Endothelial cell of umbilical vein (primary cell): ENCODE results near the gene HOXB3. TPM values are rescaled to one million over a fixed set of nuclear protein-coding genes. Genes with fewer than 3 reads are reported as not detected.

Source experiments
- BruUV-seq: library from RNA; stranded (reverse); fragments of 400-500 nt; replicated peaks from 2 replicates; lab custom pipeline; 2021; lab: Mats Ljungman, UMichigan
- CTCF ChIA-PET: fragments of 300-600, 350-600 bp; sonication (Branson Sonifier 250); formaldehyde crosslinking; loops from one replicate; lab custom pipeline; 2021; ENCODE audit warnings: antibody characterized with exemption, inconsistent platforms; lab: Charles Lee
- POLR2A ChIA-PET: fragments of 300-600, 350-600 bp; sonication (Branson Sonifier 250); formaldehyde crosslinking; loops from one replicate; lab custom pipeline; 2021; ENCODE audit warnings: antibody characterized with exemption, inconsistent platforms; lab: Charles Lee
- DNase-seq: peaks from one replicate; pipeline ENCODE4 v3.0.0-alpha.2; 2011; ENCODE audit warnings: low read depth, low spot score
- FAIRE-seq: peaks from 2 replicates; lab custom pipeline; 2011; peaks lifted over from hg19 to GRCh38; lab: Jason Lieb, UNC
- H2AFZ ChIP-seq: 2 replicates; pipeline ENCODE4 v1.6.0; 2012; ENCODE audit warnings: low read depth, low read length, control low read depth, inconsistent platforms
- H3K27ac ChIP-seq: 2 replicates; pipeline ENCODE4 v1.5.1; 2011; ENCODE audit warnings: low read depth, mild to moderate bottlenecking, control low read depth, low read length, moderate library complexity; ENCODE audit not compliant: insufficient read depth
- H3K27me3 ChIP-seq, 2 experiments: 2 replicates each; pipeline versions ENCODE4 v1.6.0 to v1.6.1; 2011; ENCODE audit warnings: low read length in 2 of 2, mixed read lengths in 1 of 2; ENCODE audit not compliant: control insufficient read depth in 2 of 2, insufficient read depth in 2 of 2
- H3K36me3 ChIP-seq, 2 experiments: 2 replicates in 1 of 2; 3 replicates in 1 of 2; pipeline ENCODE4 v1.5.1; 2011; ENCODE audit warnings: low read length in 2 of 2, mild to moderate bottlenecking in 1 of 2, moderate library complexity in 1 of 2; ENCODE audit not compliant: control insufficient read depth in 2 of 2, insufficient read depth in 2 of 2; ENCODE audit errors: extremely low read depth in 1 of 2
- H3K4me1 ChIP-seq: 3 replicates; pipeline ENCODE4 v1.5.1; 2011; ENCODE audit warnings: mild to moderate bottlenecking, low read length; ENCODE audit not compliant: control insufficient read depth, insufficient read depth; ENCODE audit errors: extremely low read depth
- H3K4me2 ChIP-seq: 2 replicates; pipeline ENCODE4 v1.6.1; 2011; ENCODE audit warnings: low read length, control low read depth, mixed read lengths; ENCODE audit not compliant: insufficient read depth
- H3K4me3 ChIP-seq, 3 experiments: fragments of 200-600 bp in 1 of 3; sonication (generic), shearing (Covaris generic) in 1 of 3; replicated peaks in 1 of 3; 2 replicates each; pipeline ENCODE4 v1.5.1; 2011 to 2016; ENCODE audit warnings: control low read depth in 3 of 3, low read length in 3 of 3, mild to moderate bottlenecking in 2 of 3, inconsistent platforms in 1 of 3, low read depth in 1 of 3, moderate library complexity in 1 of 3; ENCODE audit not compliant: insufficient read depth in 1 of 3
- H3K79me2 ChIP-seq: 2 replicates; pipeline ENCODE4 v1.6.0; 2012; ENCODE audit warnings: low read length, inconsistent platforms; ENCODE audit not compliant: control insufficient read depth, insufficient read depth
- H3K9ac ChIP-seq: replicated peaks from 2 replicates; pipeline ENCODE3; 2011; ENCODE audit warnings: low read length, control low read depth; ENCODE audit not compliant: insufficient read depth; ENCODE audit errors: extremely low read depth
- H3K9me1 ChIP-seq: replicated peaks from 3 replicates; pipeline ENCODE4 v1.6.0; 2011; ENCODE audit warnings: mild to moderate bottlenecking, low read length; ENCODE audit not compliant: control insufficient read depth, insufficient read depth; ENCODE audit errors: extremely low read depth
- H3K9me3 ChIP-seq: replicated peaks from 2 replicates; pipeline ENCODE4 v1.5.1; 2012; ENCODE audit warnings: low read length, inconsistent platforms; ENCODE audit not compliant: control insufficient read depth, insufficient read depth
- H4K20me1 ChIP-seq: replicated peaks from 2 replicates; pipeline ENCODE3; 2011; ENCODE audit warnings: mild to moderate bottlenecking, low read length; ENCODE audit not compliant: control insufficient read depth, insufficient read depth; ENCODE audit errors: extremely low read depth
- CTCF ChIP-seq, 2 donors: IDR thresholded peaks; 1 replicate in 1 of 2; 2 replicates in 1 of 2; pipeline ENCODE4 v1.5.1; 2011; ENCODE audit warnings: low read length in 2 of 2, mild to moderate bottlenecking in 2 of 2, moderate library complexity in 2 of 2, control low read depth in 1 of 2, inconsistent platforms in 1 of 2, low read depth in 1 of 2; ENCODE audit not compliant: insufficient read depth in 1 of 2; ENCODE audit errors: extremely low read depth in 1 of 2
- EZH2 ChIP-seq: IDR thresholded peaks from 2 replicates; pipeline ENCODE4 v1.6.1; 2012; ENCODE audit warnings: borderline replicate concordance, low read depth, mild to moderate bottlenecking, moderate library complexity, low read length, inconsistent platforms; ENCODE audit not compliant: severe bottlenecking
- FOS ChIP-seq: IDR thresholded peaks from 2 replicates; pipeline ENCODE4 v1.6.1; 2011; ENCODE audit warnings: mild to moderate bottlenecking, low read length, moderate library complexity, borderline replicate concordance; ENCODE audit not compliant: insufficient read depth
- GATA2 ChIP-seq: IDR thresholded peaks from 2 replicates; pipeline ENCODE4 v1.7.0; 2011; ENCODE audit warnings: low read depth, mild to moderate bottlenecking, moderate library complexity, mixed read lengths, low read length; ENCODE audit not compliant: insufficient read length, insufficient read depth
- JUN ChIP-seq: IDR thresholded peaks from 2 replicates; pipeline ENCODE4 v1.6.1; 2011; ENCODE audit warnings: borderline replicate concordance, low read depth; ENCODE audit not compliant: insufficient read length, insufficient read depth
- MAX ChIP-seq: IDR thresholded peaks from 2 replicates; pipeline ENCODE4 v1.6.1; 2011; ENCODE audit not compliant: insufficient read depth, insufficient read length
- MYC ChIP-seq: IDR thresholded peaks from one replicate; pipeline ENCODE4 v1.6.1; 2011; ENCODE audit warnings: mild to moderate bottlenecking, low read depth, low read length
- POLR2A ChIP-seq: IDR thresholded peaks from 2 replicates; pipeline ENCODE4 v1.6.1; 2012; ENCODE audit warnings: low read depth, mild to moderate bottlenecking, control low read depth, low read length
- POLR2AphosphoS5 ChIP-seq: IDR thresholded peaks from 2 replicates; pipeline ENCODE4 v1.6.1; 2012; ENCODE audit warnings: low read depth, mild to moderate bottlenecking, control low read depth, low read length, moderate library complexity; ENCODE audit not compliant: insufficient read depth
- dilution Hi-C: fragments of 300-500 bp; cut with MboI; formaldehyde crosslinking; loops from one replicate; pipeline ENCODE4 v1.15.0; 2019; ENCODE audit warnings: low sequenced_read_pairs; ENCODE audit not compliant: extremely low pct_ligation_motif_present
- intact Hi-C: fragments of 100-400 bp; cut with micrococcal nuclease; formaldehyde crosslinking; loops from one replicate; pipeline ENCODE4 v1.10.0; 2022
- polyA plus RNA-seq, 4 experiments: library from polyadenylated mRNA; depleted of rRNA in 3 of 4; stranded (reverse) in 3 of 4; unstranded in 1 of 4; fragments of >200 nt; gene quantifications; 2 replicates each; pipeline versions ENCODE4 v1.2.1 to v1.2.3, GENCODE V29; 2011 to 2012; ENCODE audit warnings: missing spikeins in 1 of 4
- total RNA-seq: library from RNA; stranded (reverse); gene quantifications from 2 replicates; pipeline ENCODE4 v1.2.3, GENCODE V29; 2021

Gene HOXB3
- total and polyA plus RNA-seq, 2 donors (not counting 3 experiments of a cell fraction or from before 2014, with no cell fraction given), result 29.6 to 56.6 TPM

GRCh38 chr17:48513666-48514455 is 76.2 kb downstream of the HOXB3 start:
- TF ChIP-seq MYC (no peak), JUN (no peak), GATA2 (no peak)
- BruUV-seq, result no TSS peak
- H3K4me2 ChIP-seq, result no peak overlapping the region
- H3K9me3 ChIP-seq, result no peaks in the 10 kb centered on the region
- no peaks in the 10 kb centered on the region for H4K20me1 ChIP-seq
- H3K79me2 ChIP-seq, result no peaks in the 10 kb centered on the region
- peaks cover 44 to 51% of the 10 kb centered on the region in 2 experiments for H3K27me3 ChIP-seq
- H2AFZ ChIP-seq, result no peak overlapping the region
- H3K9ac ChIP-seq, result no peak overlapping the region
- no peak overlapping the region for H3K27ac ChIP-seq
- FAIRE-seq (no peak), DNase-seq (no peak)
- no peak overlapping the region for H3K4me3 ChIP-seq
- H3K36me3 ChIP-seq, result no peaks in the 10 kb centered on the region
- no peaks in the 10 kb centered on the region for H3K9me1 ChIP-seq
- no peaks in the 10 kb centered on the region for H3K4me1 ChIP-seq
- intact Hi-C loops, result no loop called here
- dilution Hi-C loops, result no loop called here
- ChIA-PET POLR2A (no interaction called here), CTCF (interaction anchor here (0.9 to 1.1 kb wide), 4 partner anchors 9 to 105 kb away, joined by 3 read pairs; no protein-coding TSS in a partner anchor)

GRCh38 chr17:48513097-48513496 is 76.9 kb downstream of the HOXB3 start:
- Histone ChIP-seq H3K79me2 (no peaks in the 10 kb centered on the region), H3K27ac (no peak overlapping the region), H3K9me1 (no peaks in the 10 kb centered on the region), H3K4me2 (no peak overlapping the region), H2AFZ (peak overlapping the region; percentile 7), H3K27me3 (peaks cover 40 to 49% of the 10 kb centered on the region in 2 experiments), H3K9me3 (no peaks in the 10 kb centered on the region), H3K4me3 (no peak overlapping the region), H3K36me3 (no peaks in the 10 kb centered on the region), H3K4me1 (no peaks in the 10 kb centered on the region), H3K9ac (no peak overlapping the region), H4K20me1 (no peaks in the 10 kb centered on the region)
- TF ChIP-seq MAX, result no peak
- TF ChIP-seq GATA2, result no peak
- TF ChIP-seq POLR2A, result no peak
- no peak for TF ChIP-seq EZH2
- TF ChIP-seq JUN, result no peak
- no peak for TF ChIP-seq POLR2AphosphoS5
- TF ChIP-seq FOS, result no peak
- no peak for TF ChIP-seq MYC
- TF ChIP-seq CTCF (IDR thresholded peaks at IDR 0.05; ENCODE audit: extremely low read depth in 1 of 2, insufficient read depth in 1 of 2, low read depth in 1 of 2, low read length in 2 of 2), result no peak
- intact Hi-C loops (no loop called here), dilution Hi-C loops (no loop called here)
- no TSS peak for BruUV-seq
- ChIA-PET POLR2A (no interaction called here), CTCF (interaction anchor here (0.9 to 1.1 kb wide), 3 partner anchors 9 to 55 kb away, joined by 3 read pairs; no protein-coding TSS in a partner anchor)
- DNase-seq (no peak), FAIRE-seq (no peak)
